ENCODE measurements around the gene IL6. TPM values are rescaled to one million over a fixed set of nuclear protein-coding genes. Genes with fewer than 3 reads are reported as not detected.
"Not testable (repeated sequence)": the region's sequence is repeated elsewhere in the genome, so short reads cannot be mapped to it uniquely, and the experiment has no call there.

Gene IL6
- total RNA-seq, 1 donor from 2014 or later: not detected

GRCh38 chr7:22703107-22703855, 23.7 kb upstream of the IL6 start:
- not testable (repeated sequence) for FAIRE-seq; DNase-seq (ENCODE audit: low spot score in 2 of 2)

DNA sequence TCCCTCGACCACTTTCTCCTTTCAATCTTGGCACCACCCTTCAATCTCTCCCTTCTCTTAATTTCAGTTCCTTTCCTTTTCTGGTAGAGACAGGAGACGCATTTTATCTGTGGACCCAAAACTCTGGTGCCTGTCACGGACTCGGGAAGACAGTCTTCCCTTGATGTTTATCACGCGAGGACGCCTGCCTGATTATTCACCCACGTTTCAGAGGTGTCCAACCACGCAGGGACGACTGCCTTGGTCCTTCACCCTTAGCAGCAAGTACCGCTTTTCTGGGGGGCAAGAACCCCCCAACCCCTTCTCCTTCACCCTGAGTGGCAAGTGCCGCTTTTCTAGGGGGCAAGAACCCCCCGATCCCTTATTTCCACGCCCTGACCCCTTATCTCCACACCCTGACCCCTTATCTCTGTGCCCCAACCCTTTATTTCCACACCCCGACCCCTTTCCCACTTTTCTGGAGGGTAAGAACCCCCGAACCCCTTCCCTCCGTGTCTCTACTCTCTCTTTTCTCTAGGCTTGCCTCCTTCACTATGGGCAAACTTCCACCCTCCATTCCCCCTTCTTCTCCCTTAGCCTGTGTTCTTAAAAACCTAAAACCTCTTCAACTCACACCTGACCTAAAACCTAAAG, 22.9 kb upstream of the IL6 start:
- FAIRE-seq: not testable (repeated sequence)

DNA sequence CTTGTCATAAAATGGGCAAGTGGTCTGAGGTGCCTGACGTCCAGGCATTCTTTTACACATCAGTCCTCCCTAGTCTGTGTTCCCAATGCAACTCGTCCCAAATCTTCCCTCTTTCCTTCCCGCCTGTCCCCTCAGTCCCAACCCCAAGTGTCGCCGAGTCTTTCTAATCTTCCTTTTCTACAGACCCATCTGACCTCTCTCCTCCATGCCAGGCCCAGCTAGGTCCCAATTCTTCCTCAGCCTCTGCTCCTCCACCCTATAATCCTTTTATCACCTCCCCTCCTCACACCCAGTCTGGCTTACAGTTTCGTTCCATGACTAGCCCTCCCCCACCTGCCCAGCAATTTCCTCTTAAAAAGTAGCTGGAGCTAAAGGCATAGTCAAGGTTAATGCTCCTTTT, 22.3 kb upstream of the IL6 start:
- not testable (repeated sequence) for FAIRE-seq; DNase-seq (ENCODE audit: low spot score in 2 of 2)

More for the DNA sequence above, 22.9 kb upstream of the IL6 start:
- DNase-seq (ENCODE audit: low spot score in 2 of 2): not testable (repeated sequence)

DNA sequence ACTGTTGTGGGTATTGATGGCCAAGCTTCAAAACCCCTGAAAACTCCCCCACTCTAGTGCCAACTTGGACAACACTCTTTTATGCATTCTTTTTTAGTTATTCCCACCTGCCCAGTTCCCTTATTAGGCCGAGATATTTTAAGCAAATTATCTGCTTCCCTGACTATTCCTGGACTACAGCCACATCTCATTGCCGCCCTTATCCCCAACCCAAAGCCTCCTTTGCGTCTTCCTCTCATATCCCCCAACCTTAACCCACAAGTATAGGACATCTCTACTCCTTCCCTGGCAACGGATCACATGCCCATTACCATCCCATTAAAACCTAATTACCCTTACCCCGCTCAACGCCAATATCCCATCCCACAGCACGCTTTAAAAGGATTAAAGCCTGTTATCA, 21.1 kb upstream of the IL6 start:
- not testable (repeated sequence) for DNase-seq (ENCODE audit: low spot score in 2 of 2); FAIRE-seq

DNA sequence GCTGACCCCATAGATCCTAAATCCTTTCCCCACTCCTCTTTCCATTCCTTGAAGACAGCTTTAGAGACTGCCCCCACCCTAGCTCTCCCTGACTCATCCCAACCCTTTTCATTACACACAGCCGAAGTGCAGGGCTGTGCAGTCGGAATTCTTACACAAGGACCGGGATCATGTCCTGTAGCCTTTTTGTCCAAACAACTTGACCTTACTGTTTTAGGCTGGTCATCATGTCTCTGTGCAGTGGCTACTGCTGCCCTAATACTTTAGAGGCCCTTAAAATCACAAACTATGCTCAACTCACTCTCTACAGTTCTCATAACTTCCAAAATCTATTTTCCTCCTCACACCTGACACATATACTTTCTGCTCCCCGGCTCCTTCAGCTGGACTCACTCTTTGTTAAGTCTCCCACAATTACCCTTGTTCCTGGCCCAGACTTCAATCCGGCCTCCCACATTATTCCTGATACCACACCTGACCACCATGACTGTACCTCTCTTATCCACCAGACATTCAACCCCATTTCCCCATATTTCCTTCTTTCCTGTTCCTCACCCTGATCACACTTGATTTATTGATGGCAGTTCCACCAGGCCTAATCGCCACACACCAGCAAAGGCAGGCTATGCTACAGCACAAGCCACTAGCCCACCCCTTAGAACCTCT, 19.8 kb upstream of the IL6 start:
- not testable (repeated sequence) for DNase-seq (ENCODE audit: low spot score in 2 of 2); FAIRE-seq

GRCh38 chr7:22708214-22708613, 18.8 kb upstream of the IL6 start:
- FAIRE-seq; DNase-seq (ENCODE audit: low spot score in 2 of 2): not testable (repeated sequence)

- DNase-seq (ENCODE audit: low spot score in 2 of 2); FAIRE-seq: not testable (repeated sequence)
These were observed 18.3 kb upstream of the IL6 start for GRCh38 chr7:22708677-22709061.

- not testable (repeated sequence) for FAIRE-seq; DNase-seq (ENCODE audit: low spot score in 2 of 2)
These were observed 17.8 kb upstream of the IL6 start for GRCh38 chr7:22709062-22709829.

DNA sequence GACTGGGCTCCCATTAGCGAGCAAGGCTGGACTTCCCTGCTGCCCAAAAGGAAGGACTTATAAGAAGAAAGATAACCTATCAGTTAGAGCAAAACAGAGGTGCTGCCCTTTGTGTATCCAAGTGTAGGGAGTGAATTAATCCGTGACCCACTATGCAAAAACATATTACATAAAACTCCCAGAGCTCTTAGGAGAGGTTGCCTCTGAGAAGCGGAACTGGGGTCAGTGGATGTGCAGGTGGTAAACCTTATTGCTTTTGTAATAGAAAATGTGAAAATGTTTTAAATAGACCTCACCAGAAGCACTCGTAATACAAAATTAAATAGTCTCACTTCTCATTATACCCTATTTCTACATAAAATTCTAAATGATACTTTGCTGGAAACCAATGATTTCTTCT, 17.1 kb upstream of the IL6 start:
- FAIRE-seq: no peak
- no peak for DNase-seq (ENCODE audit: low spot score in 2 of 2)

DNA sequence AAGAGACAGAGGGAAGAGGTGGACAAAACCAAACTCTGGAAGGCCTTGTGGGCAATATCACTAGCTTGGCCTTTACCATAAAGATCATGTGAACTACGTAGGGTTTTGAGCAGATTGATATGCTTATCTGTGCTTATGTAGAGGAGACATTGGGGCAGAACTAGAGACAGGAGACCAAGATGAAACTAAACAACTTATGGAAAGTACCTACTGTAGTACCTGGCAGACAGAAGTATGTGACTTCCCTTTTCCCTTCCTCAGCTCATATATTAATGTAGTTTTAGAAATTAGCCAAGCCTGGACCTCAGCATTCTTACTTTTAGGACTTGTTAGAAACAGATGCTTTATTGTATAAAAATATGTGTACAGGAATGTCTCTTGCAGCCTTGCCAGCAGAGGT, 14.0 kb upstream of the IL6 start:
- no peak for DNase-seq (ENCODE audit: low spot score in 2 of 2)
- FAIRE-seq: no peak

DNA sequence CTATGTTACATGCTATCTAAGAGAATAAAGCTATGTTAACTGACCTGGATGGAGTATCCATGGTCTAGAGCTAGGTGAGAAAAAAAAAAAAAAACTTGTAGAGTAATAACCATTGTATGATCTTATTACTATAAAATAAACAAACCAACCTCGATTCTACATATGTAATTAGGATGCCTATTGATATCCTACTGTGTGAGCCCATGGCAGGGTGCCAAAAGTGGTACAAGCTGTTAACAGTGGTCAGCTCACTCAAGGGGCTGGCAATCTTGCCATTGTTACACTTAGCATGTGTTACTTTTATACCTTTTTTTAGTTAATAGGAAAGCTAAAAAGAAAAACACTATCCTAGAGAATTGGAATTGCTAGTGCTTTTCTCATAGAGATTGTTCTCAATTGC, 13.5 kb upstream of the IL6 start:
- FAIRE-seq: no peak

DNA sequence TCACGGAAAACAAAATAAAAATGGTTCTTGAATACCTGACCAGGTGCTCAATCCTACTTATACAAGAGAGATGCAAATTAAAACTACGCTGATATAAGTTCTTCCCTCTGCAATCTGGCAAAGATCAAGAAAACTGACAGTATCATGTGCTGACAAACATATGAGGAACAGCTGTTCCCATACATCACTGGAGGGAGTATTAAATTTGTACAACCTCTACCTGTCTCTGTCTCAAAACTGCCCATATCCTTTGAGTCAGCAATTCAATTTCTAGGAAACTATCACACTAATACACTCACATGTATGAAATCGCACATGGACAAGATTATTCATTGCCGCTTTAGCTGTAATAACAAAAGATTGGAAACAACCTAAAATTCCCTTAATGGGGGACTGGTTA, 11.0 kb upstream of the IL6 start:
- FAIRE-seq: no peak
- no peak for DNase-seq (ENCODE audit: low spot score in 2 of 2)

More for the DNA sequence above, 13.5 kb upstream of the IL6 start:
- DNase-seq (ENCODE audit: low spot score in 2 of 2): no peak

DNA sequence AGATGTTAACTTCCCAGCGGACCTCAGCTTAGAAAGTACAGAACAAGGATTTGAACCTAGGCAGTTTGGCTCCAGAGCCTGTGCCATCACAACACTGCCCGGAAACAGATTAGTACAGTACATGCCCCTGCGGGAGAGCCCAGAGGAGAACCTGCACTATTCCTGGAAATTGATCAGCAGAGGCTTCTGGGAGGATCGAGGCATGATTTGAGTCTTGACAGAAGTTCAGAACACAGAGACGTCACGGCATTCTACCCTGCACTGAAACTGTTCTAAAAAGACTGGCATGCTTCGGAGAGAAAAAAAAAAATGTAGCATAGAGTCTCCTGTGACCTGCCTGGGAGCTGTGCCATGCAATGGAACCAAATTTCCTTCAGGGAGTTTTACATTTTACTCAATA, 9.2 kb upstream of the IL6 start:
- FAIRE-seq: no peak

GRCh38 chr7:22718200-22718711, 8.7 kb upstream of the IL6 start:
- FAIRE-seq: no peak
- no peak for DNase-seq (ENCODE audit: low spot score in 2 of 2)

More for the DNA sequence above, 9.2 kb upstream of the IL6 start:
- no peak for DNase-seq (ENCODE audit: low spot score in 2 of 2)

DNA sequence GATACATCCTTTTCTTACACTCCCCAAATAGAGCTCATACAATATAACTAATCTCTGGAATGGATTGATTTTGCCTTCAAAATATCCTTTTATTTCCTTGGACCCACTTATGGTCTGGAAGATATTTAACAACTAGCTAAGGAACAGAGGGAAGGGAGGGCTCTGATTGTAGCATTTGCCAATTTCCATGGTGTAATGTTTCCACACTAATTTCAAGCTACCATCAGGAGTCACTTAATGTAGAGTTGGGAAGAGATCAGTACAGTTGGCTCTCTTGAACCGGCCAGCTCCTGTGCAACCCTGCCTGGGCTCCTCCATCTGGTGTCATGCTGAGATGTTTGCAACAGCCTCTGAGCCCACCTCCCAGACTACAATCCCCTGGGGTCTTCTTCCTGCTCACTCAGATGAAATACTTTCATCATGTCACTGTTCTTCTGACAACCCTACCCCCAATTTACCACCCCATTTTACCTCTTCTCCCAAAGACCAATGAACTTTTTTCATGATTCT, 8.0 kb upstream of the IL6 start:
- FAIRE-seq: no peak
- no peak for DNase-seq (ENCODE audit: low spot score in 2 of 2)

GRCh38 chr7:22720791-22721786, 5.9 kb upstream of the IL6 start:
- no peak for DNase-seq (ENCODE audit: low spot score in 2 of 2)

GRCh38 chr7:22722536-22723180, 4.3 kb upstream of the IL6 start:
- no peak for DNase-seq (ENCODE audit: low spot score in 2 of 2)
- no peak for FAIRE-seq

More at GRCh38 chr7:22720791-22721786, 5.9 kb upstream of the IL6 start:
- no peak for FAIRE-seq

- FAIRE-seq: no peak
- no peak for DNase-seq (ENCODE audit: low spot score in 2 of 2)
These were observed 3.8 kb upstream of the IL6 start for GRCh38 chr7:22723181-22723601.
